ENCODE measurements around the gene AIFM1. TPM values are rescaled to one million over a fixed set of nuclear protein-coding genes. Genes with fewer than 3 reads are reported as not detected.

The AIFM1 gene
- total RNA-seq, 4 donors from 2014 or later, result 7.7 to 21.2 (median 19.1) TPM

DNA sequence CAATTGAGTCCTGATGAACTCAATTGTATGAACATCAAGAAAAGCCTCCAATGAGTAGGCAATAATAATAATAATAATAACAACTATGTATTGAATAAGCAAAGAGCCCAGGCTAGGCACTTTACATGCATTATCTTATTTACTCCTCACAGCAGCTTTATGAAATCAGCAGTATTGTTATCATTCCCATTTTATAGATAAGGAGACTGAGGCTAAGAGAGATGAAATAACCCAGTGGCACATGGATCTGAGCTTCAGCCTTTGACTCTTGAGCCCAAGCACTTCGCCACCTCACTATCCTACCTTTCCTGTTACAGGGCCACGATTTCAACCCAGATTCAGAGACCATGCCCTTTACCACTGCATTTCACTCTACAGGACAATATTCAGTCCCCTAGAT lies 9.3 kb upstream of the AIFM1 start:
- Histone ChIP-seq H3K4me3 (no peak overlapping the region), H3K4me1 (no peaks in the 10 kb centered on the region), H3K27me3 (no peaks in the 10 kb centered on the region), H3K27ac (peak overlapping the region; percentile 71 to 78), H3K9me3 (no peaks in the 10 kb centered on the region), H3K36me3 (no peaks in the 10 kb centered on the region)
- no peak for TF ChIP-seq POLR2A (IDR thresholded peaks at IDR 0.05)
- TF ChIP-seq, protein P1, sequence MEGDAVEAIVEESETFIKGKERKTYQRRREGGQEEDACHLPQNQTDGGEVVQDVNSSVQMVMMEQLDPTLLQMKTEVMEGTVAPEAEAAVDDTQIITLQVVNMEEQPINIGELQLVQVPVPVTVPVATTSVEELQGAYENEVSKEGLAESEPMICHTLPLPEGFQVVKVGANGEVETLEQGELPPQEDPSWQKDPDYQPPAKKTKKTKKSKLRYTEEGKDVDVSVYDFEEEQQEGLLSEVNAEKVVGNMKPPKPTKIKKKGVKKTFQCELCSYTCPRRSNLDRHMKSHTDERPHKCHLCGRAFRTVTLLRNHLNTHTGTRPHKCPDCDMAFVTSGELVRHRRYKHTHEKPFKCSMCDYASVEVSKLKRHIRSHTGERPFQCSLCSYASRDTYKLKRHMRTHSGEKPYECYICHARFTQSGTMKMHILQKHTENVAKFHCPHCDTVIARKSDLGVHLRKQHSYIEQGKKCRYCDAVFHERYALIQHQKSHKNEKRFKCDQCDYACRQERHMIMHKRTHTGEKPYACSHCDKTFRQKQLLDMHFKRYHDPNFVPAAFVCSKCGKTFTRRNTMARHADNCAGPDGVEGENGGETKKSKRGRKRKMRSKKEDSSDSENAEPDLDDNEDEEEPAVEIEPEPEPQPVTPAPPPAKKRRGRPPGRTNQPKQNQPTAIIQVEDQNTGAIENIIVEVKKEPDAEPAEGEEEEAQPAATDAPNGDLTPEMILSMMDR (IDR thresholded peaks at IDR 0.05), result no peak
- DNase-seq, result no peak
- intact Hi-C loops (cut with DNase I; ENCODE audit: low total_unique reads), result no loop called here

- intact Hi-C loops (cut with DNase I; ENCODE audit: low total_unique reads), result no loop called here
- peak; percentile 41 to 50 for DNase-seq
- no peaks in the 10 kb centered on the region for H3K9me3 ChIP-seq
Measured at GRCh38 chrX:130174045-130174704, 8.5 kb upstream of the AIFM1 start.

DNA sequence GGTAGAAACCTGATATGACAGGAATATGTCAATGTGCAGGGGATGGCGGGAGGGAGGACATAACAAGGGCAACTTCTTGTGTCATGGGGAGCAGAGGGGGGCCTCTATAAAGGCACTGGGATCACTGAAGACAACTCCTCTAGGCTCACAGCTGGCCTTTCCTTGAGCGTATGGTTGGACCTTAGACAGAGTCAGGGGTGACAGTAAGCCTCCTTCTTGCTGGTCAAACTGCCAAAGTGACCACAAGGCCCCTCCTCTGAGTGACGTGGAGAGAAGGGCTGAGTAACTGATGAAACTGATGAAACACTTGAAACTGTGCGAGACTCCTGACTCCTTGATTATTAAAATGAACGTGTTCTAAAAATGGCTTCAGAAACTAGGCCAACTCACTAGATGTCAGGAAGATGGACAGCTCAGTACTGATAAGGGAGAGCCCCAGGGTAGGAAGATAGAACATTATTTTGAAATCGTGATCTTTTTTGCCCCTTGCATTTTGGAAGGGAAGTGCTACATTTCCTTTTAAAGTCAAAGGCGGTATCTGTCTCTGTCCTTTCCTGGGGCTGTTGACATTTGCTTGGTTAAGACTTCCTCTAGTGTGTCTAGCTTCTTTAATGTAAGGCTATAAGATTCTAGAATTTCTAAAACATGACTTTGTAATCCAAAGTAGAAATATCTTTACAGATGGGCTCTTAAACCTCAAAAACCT lies 7.7 kb upstream of the AIFM1 start:
- intact Hi-C loops (cut with DNase I; ENCODE audit: low total_unique reads), result no loop called here
- H3K9me3 ChIP-seq, result no peaks in the 10 kb centered on the region
- TF ChIP-seq, protein P1 (IDR thresholded peaks at IDR 0.05), result no peak
- no peak for TF ChIP-seq POLR2A (IDR thresholded peaks at IDR 0.05)
- no peak overlapping the region for H3K4me3 ChIP-seq
- no peaks in the 10 kb centered on the region for H3K27me3 ChIP-seq
- no peaks in the 10 kb centered on the region for H3K36me3 ChIP-seq
- peak overlapping the region; percentile 71 to 78 for H3K27ac ChIP-seq
- DNase-seq, result peak; percentile 56 to 63
- H3K4me1 ChIP-seq, result no peaks in the 10 kb centered on the region

More at GRCh38 chrX:130174045-130174704, 8.5 kb upstream of the AIFM1 start:
- H3K4me3 ChIP-seq, result no peak overlapping the region
- no peaks in the 10 kb centered on the region for H3K27me3 ChIP-seq
- H3K4me1 ChIP-seq, result no peaks in the 10 kb centered on the region
- H3K27ac ChIP-seq, result peak overlapping the region; percentile 71 to 78
- H3K36me3 ChIP-seq, result no peaks in the 10 kb centered on the region
- TF ChIP-seq, protein P1 (IDR thresholded peaks at IDR 0.05), result no peak
- TF ChIP-seq POLR2A (IDR thresholded peaks at IDR 0.05), result no peak

DNA sequence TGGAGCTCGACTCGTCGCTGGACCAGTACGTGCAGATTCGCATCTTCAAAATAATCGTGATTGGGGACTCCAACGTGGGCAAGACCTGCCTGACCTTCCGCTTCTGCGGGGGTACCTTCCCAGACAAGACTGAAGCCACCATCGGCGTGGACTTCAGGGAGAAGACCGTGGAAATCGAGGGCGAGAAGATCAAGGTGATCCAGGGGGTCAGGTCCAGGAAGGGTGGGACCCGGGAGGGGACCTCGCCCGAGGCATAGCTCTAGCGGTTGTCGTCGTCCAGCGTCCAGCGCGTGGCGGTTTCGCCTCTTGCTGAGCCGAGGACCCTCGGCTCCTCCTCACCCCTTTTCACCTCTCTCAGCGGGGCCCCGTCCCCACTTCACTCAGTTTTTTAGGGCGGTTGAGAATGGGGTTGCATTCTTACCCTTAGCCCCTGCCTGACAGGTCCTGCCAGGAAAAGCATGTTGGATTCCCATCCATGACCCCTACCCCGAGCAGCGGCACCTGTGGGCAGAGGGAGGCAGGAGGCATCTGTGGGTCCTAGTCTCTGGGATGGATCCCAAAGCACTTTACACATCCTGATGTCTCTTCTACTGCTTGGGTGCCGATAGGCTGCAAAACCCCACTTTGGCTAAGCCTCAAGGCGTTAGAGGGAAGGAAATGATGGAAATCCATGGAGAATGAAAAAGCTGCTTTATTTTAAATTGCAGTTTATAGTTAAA lies 6.6 kb upstream of the AIFM1 start:
- no peaks in the 10 kb centered on the region for H3K27me3 ChIP-seq
- no peaks in the 10 kb centered on the region for H3K36me3 ChIP-seq
- intact Hi-C loops (cut with DNase I; ENCODE audit: low total_unique reads), result no loop called here
- H3K27ac ChIP-seq, result peak overlapping the region; percentile 71 to 78
- no peak for DNase-seq
- H3K4me1 ChIP-seq, result no peaks in the 10 kb centered on the region
- TF ChIP-seq, protein P1 (IDR thresholded peaks at IDR 0.05), result no peak
- TF ChIP-seq POLR2A (IDR thresholded peaks at IDR 0.05), result no peak
- H3K4me3 ChIP-seq, result peak overlapping the region; percentile 29 to 46
- no peaks in the 10 kb centered on the region for H3K9me3 ChIP-seq

Measured in uterus (tissue), 4 donors.